Left renal pelvis (tissue), 4 donors: ENCODE results near the gene SOD3. TPM values are rescaled to one million over a fixed set of nuclear protein-coding genes. Genes with fewer than 3 reads are reported as not detected.

Experiments
- DNase-seq, 4 donors: peaks; one replicate each; pipeline ENCODE4 v3.0.0-alpha.2; 2013; ENCODE audit warnings: low read depth in 4 of 4, low spot score in 3 of 4
- polyA plus RNA-seq, 4 donors: library from polyadenylated mRNA; unstranded; fragments of 120-200 nt; gene quantifications; one replicate each; pipeline ENCODE4 v1.2.1, GENCODE V29; 2013; ENCODE audit not compliant: insufficient read length in 4 of 4

Gene SOD3
- polyA plus RNA-seq, 4 donors: 8.2 to 33.7 (median 12.9) TPM

DNA sequence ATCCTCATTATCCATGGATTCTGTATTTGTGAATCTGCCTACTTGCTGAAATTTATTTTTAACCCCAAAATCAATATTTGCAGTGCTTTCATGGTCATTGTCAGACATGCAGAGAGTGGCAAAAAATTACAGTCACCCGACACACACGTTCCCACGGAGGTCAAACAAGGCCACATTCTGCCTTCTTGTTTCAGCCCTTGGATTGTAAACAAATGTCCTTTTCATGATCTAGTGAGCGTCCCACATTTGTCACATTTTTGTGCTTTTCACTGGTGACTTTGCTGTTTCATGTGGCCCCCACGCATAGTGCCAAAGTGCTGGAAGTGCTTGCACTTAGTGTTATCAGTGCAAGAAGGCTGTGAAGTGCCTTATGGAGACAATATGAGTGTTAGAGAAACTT, 45.0 kb downstream of the SOD3 start:
- DNase-seq: no peak

DNA sequence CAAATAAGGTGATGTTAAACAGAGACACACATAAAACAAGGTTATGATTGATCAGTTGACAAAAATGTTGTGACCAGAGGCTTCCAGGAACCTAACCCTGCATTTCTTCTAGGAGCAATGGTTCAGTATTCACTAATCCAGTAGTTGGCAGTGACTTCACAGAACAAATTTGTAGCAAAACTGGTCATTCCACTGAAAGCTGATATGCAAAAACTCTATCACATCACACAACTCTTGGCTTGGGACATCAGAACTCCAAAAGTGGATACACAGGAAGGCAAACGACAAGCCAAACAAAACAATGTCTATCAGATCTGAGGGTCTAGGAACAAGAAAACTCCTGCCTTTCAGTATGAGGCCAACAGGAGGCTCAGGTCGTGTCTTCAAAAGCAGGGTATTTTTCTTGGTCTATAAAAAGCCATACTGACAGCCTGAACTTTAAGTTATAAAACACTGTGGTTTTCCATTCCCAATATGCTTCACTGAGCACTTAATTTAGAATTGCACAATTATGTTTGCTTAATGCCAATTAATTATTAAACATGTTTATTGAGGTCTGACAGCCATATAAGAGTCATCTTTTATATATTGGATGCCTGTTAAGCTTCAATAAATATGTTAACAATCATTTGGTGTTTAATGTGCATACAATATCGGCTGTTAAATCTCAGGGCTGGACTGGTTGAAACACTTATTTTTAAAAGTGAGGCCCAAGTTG, 45.6 kb downstream of the SOD3 start:
- DNase-seq: no peak

DNA sequence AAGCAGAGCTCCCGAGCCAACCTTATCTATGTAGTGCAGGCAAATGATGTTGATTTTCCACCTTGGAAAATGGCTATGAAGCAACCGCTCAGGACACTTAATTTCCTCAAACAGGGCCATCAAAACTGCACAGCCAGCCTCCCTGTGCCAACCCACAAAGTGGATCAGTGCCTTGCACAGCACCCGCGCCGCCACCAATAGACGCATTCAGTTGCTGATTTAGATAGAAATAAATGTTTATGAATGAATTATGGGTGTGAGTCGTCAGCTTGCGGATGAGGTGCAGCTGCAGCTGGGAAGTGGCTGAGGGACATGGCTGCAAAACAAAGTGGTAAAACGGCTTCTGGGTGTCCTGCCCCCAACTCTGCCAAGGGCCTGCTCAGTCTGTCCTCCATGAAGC, 47.0 kb downstream of the SOD3 start:
- no peak for DNase-seq

DNA sequence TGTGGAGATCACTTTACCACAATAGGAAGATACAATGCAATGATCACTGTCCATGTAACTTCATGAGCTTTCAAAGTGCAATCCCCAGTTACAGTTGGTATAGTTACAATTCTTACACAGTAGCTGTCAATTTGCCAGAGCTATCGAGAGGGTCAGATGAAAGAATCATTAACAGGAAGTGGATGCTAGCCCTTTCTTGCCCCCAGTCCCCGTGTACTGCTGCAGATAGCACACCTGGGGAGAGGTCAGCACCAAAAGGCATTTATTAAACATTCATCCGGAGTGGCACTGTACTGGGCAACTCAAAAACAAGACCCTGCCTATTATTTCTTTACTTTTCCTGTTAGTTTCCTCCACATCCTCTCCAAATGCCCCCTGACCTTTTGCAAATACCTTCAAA, 47.7 kb downstream of the SOD3 start:
- DNase-seq: no peak

DNA sequence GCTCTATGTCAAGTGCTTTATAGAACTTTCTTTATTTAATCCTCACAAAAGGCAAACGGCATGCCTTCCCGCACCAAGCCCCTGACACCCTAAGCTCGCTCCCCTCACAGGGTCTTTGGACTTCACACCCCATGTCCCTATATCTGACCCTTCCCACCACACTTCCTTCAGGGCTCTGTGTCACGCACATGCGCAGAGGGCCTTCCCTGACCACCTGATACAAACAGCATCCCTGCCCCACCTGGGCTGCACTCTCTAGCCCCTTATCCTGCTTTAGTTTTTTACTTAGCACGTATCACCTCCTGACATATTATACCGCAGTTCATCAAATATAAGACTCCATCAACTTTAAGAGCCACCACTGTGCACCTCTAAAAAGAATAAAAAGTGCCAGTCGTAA, 49.8 kb downstream of the SOD3 start:
- DNase-seq: no peak

DNA sequence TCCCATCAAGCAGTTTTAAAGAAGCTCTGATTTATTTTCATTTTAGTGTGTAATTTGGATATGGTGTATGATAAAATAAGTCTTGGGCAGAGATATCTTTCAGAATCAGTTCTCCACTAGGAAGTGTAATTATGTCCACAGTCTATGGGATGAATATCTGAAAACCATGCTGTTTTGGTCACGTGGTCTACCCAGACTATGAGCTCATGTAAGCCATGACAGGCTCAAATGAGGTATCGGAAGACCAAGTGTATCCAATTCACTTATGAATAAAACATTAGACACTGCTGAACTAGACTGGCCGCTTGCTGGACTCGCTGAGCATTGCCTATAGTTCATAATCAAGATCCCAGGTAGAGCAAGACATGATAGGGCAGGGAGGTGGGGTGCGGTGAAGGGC, 50.5 kb downstream of the SOD3 start:
- no peak for DNase-seq

DNA sequence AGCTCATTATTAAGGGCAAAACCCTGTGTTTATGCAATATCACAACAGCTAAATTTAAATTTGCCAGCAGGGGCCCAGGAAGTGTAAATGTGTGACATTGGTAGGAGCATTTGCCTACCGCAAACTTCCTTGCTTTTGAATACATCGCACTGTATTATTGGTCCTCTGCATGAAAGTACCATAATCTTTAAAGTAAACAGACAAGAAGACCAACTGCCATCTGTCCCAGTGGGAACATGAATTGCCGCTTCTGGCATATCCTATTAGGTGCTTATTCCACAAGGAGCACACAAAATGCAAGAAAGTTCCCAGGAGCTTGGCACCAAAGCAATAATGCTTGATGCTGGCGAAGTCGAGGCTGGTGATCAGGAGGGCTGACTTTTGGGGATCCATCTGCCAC, 51.3 kb downstream of the SOD3 start:
- DNase-seq: no peak

DNA sequence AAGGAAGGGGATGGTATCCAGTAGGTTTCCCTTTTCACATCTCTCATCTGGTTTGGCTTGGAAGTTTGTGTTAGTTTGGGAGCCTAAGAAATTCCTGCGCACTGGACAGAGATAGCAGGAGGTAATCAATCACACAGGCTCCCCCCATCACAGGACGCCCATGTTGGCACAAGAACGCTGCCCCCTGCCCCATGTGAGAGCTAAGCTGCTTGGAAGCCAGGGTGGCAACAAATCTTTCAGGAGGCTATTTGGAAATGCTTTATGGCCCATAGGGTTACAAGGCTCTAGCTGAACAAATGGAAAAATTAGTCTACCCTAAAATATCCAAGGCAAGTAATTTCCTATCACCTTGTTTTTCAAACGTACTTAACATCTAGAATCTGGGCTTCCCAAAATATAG, 54.0 kb downstream of the SOD3 start:
- no peak for DNase-seq

DNA sequence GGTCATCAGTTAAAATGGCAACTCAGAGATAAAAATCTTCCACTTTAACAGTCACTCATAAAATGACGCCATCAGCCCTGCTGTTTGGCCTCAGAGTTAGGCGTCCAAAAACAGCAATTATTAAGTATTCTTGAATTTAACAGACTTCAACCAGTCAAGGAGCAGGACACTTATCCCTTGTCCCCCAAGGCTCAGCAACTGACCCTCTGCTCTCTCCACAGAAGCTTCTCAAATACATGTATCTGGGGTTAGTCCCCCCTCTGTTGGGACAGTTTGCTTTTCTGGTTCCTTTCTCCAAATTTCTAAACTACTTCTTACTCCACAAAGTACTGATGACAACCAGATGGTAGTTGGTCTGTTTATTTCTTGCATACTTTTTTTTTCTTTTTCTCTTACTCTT, 54.4 kb downstream of the SOD3 start:
- no peak for DNase-seq

Other genes with a start within 250 kb of the SOD3 start
- gene DHX15, start 211.0 kb upstream of the SOD3 start, polyA plus RNA-seq: 100 to 1,000 TPM; 170 to 267 (median 245) TPM
- 10 to 100 TPM; 12.9 to 21.6 (median 19.4) TPM for gene CCDC149, start 117.5 kb downstream of the SOD3 start, polyA plus RNA-seq
- 10 to 100 TPM; 20.7 to 32.2 (median 26.5) TPM for gene LGI2, start 235.4 kb downstream of the SOD3 start, polyA plus RNA-seq